HEK293T (cell line): ENCODE measurements around the gene ITGB7.

Source experiments
- CTCF ChIA-PET: fragments of 350-600 bp; formaldehyde crosslinking; extraction: SDS; loops from one replicate; lab custom pipeline; 2021; ENCODE audit warnings: antibody characterized with exemption, inconsistent platforms; lab: Yijun Ruan, JAX
- POLR2A ChIA-PET: fragments of 350-600 bp; formaldehyde crosslinking; extraction: SDS; loops from one replicate; lab custom pipeline; 2020; ENCODE audit warnings: antibody characterized with exemption, inconsistent platforms; lab: Yijun Ruan, JAX
- DNase-seq: peaks from one replicate; pipeline ENCODE4 v3.0.0; 2012; ENCODE audit warnings: mixed read lengths; ENCODE audit errors: extremely low spot score
- ARNT ChIP-seq: fragments of 450-650 bp; IDR thresholded peaks from 2 replicates; pipeline ENCODE4 v1.6.1; 2017; ENCODE audit warnings: mild to moderate bottlenecking
- BHLHE40 ChIP-seq: fragments of 450-650 bp; IDR thresholded peaks from 2 replicates; pipeline ENCODE4 v1.6.1; 2016; ENCODE audit warnings: mild to moderate bottlenecking, moderate library complexity, borderline replicate concordance
- CTBP1 ChIP-seq: fragments of 450-650 bp; IDR thresholded peaks from 2 replicates; pipeline ENCODE4 v1.6.1; 2016; ENCODE audit warnings: borderline replicate concordance
- ELF4 ChIP-seq: fragments of 450-650 bp; IDR thresholded peaks from 2 replicates; pipeline ENCODE4 v1.6.1; 2017; ENCODE audit warnings: antibody characterized with exemption
- FOXA1 ChIP-seq: fragments of 450-650 bp; IDR thresholded peaks from 2 replicates; pipeline ENCODE4 v1.6.1; 2016; ENCODE audit warnings: mild to moderate bottlenecking
- FOXK2 ChIP-seq: fragments of 450-650 bp; IDR thresholded peaks from 2 replicates; pipeline ENCODE4 v1.6.1; 2016; ENCODE audit warnings: mild to moderate bottlenecking
- FOXM1 ChIP-seq: fragments of 450-650 bp; IDR thresholded peaks from 2 replicates; pipeline ENCODE4 v1.6.1; 2017; ENCODE audit warnings: mild to moderate bottlenecking, borderline replicate concordance
- HDGF ChIP-seq: fragments of 450-650 bp; IDR thresholded peaks from 2 replicates; pipeline ENCODE4 v1.6.1; 2017; ENCODE audit warnings: antibody characterized with exemption, borderline replicate concordance
- L3MBTL2 ChIP-seq: fragments of 450-650 bp; conservative IDR thresholded peaks from 2 replicates; pipeline ENCODE4 v1.6.1; 2016; ENCODE audit warnings: mild to moderate bottlenecking
- LEF1 ChIP-seq: fragments of 450-650 bp; IDR thresholded peaks from 2 replicates; pipeline ENCODE4 v1.6.1; 2017; ENCODE audit warnings: mild to moderate bottlenecking, borderline replicate concordance
- NFRKB ChIP-seq: fragments of 450-650 bp; IDR thresholded peaks from 2 replicates; pipeline ENCODE4 v1.6.1; 2016; ENCODE audit warnings: mild to moderate bottlenecking, moderate library complexity
- PKNOX1 ChIP-seq: fragments of 450-650 bp; IDR thresholded peaks from 2 replicates; pipeline ENCODE4 v1.6.1; 2016
- SP1 ChIP-seq: fragments of 450-650 bp; IDR thresholded peaks from 2 replicates; pipeline ENCODE4 v1.6.1; 2017
- SUZ12 ChIP-seq: fragments of 450-650 bp; IDR thresholded peaks from 2 replicates; pipeline ENCODE4 v1.6.1; 2016; ENCODE audit warnings: mild to moderate bottlenecking
- TARDBP ChIP-seq: fragments of 450-650 bp; IDR thresholded peaks from 2 replicates; pipeline ENCODE4 v1.6.1; 2016
- ZNF384 ChIP-seq: fragments of 450-650 bp; IDR thresholded peaks from 2 replicates; pipeline ENCODE4 v1.6.1; 2016

Gene ITGB7

GRCh38 chr12:53186745-53187144 lies 20.3 kb downstream of the ITGB7 start:
- POLR2A ChIA-PET, result interaction anchor here (0.9 to 1.4 kb wide), 2 partner anchors 22 to 83 kb away, joined by 3 read pairs; no protein-coding TSS in a partner anchor
- CTCF ChIA-PET, result interaction anchor here (0.5 to 0.7 kb wide), 2 partner anchors 25 to 109 kb away, joined by 4 read pairs; no protein-coding TSS in a partner anchor
- TF ChIP-seq PKNOX1, result no peak
- no peak for TF ChIP-seq FOXM1
- no peak for TF ChIP-seq HDGF
- no peak for TF ChIP-seq BHLHE40
- TF ChIP-seq NFRKB, result no peak
- no peak for TF ChIP-seq FOXA1
- no peak for TF ChIP-seq SP1
- TF ChIP-seq ELF4, result no peak
- TF ChIP-seq CTBP1, result no peak
- no peak for TF ChIP-seq TARDBP
- no peak for DNase-seq

GRCh38 chr12:53185582-53186153 lies 21.4 kb downstream of the ITGB7 start:
- no peak for DNase-seq
- CTCF ChIA-PET, result no interaction called here
- POLR2A ChIA-PET, result interaction anchor here (1.0 kb wide), 1 partner anchor 25 kb away, joined by 3 read pairs; no protein-coding TSS in a partner anchor
- TF ChIP-seq FOXA1 (no peak), NFRKB (no peak), FOXK2 (no peak), BHLHE40 (no peak), ELF4 (no peak)

GRCh38 chr12:53184828-53185227 lies 22.2 kb downstream of the ITGB7 start:
- DNase-seq, result no peak
- ChIA-PET CTCF (interaction anchor here (1.0 kb wide), 1 partner anchor 26 kb away, joined by 3 read pairs; no protein-coding TSS in a partner anchor), POLR2A (interaction anchor here (1.0 kb wide), 1 partner anchor 25 kb away, joined by 3 read pairs; no protein-coding TSS in a partner anchor)
- TF ChIP-seq SUZ12 (no peak), TARDBP (no peak), FOXA1 (no peak), ZNF384 (no peak), BHLHE40 (no peak), L3MBTL2 (no peak), FOXK2 (no peak), FOXM1 (no peak), CTBP1 (no peak), HDGF (no peak), NFRKB (no peak), SP1 (no peak), ELF4 (no peak), PKNOX1 (no peak), LEF1 (no peak), ARNT (no peak)

- no peak for TF ChIP-seq SUZ12
- no peak for TF ChIP-seq BHLHE40
- no peak for TF ChIP-seq FOXM1
- no peak for TF ChIP-seq NFRKB
- no peak for TF ChIP-seq L3MBTL2
- no peak for TF ChIP-seq PKNOX1
- no peak for TF ChIP-seq TARDBP
- POLR2A ChIA-PET, result interaction anchor here (3.9 kb wide), 1 partner anchor 11 kb away, joined by 23 read pairs; no protein-coding TSS in a partner anchor
- DNase-seq, result no peak
- CTCF ChIA-PET, result interaction anchor here (1.4 kb wide), 1 partner anchor 31 kb away, joined by 5 read pairs; no protein-coding TSS in a partner anchor
Observed at GRCh38 chr12:53182903-53183302, 24.1 kb downstream of the ITGB7 start.

- ChIA-PET CTCF (interaction anchor here (1.4 to 1.8 kb wide), 2 partner anchors 30 to 32 kb away, joined by 4 to 5 read pairs; no protein-coding TSS in a partner anchor), POLR2A (interaction anchor here (0.8 to 3.9 kb wide), 6 partner anchors 12 to 139 kb away, joined by 3 to 27 read pairs (median 12); partner anchors contain the start of genes AAAS, ESPL1 and SPRYD3)
- TF ChIP-seq ELF4, result no peak
- TF ChIP-seq NFRKB, result no peak
- TF ChIP-seq FOXK2, result no peak
- no peak for TF ChIP-seq CTBP1
- no peak for DNase-seq
Observed at GRCh38 chr12:53181935-53182334, 25.1 kb downstream of the ITGB7 start.

GRCh38 chr12:53180931-53181645 lies 26.0 kb downstream of the ITGB7 start:
- DNase-seq, result peak; percentile 89
- ChIA-PET CTCF (interaction anchor here (1.1 to 1.8 kb wide), 3 partner anchors 31 to 171 kb away, joined by 3 to 5 read pairs (median 4); no protein-coding TSS in a partner anchor), POLR2A (interaction anchor here (0.7 to 3.9 kb wide), 19 partner anchors 9 to 206 kb away, joined by 3 to 27 read pairs (median 4); partner anchors contain the start of genes AAAS, EIF4B, ESPL1 and SP1)
- TF ChIP-seq FOXM1, result no peak
- no peak for TF ChIP-seq LEF1
- TF ChIP-seq FOXK2, result no peak
- TF ChIP-seq CTBP1, result no peak
- no peak for TF ChIP-seq PKNOX1
- TF ChIP-seq L3MBTL2, result peak; percentile 60; the same call in 1 of the 2 replicates
